HK-2 (cell line): ENCODE results near the gene PEDS1.
"Not testable (repeated sequence)": the region's sequence is repeated elsewhere in the genome, so short reads cannot be mapped to it uniquely, and the experiment has no call there.

Source experiments
- DNase-seq: peaks from one replicate; pipeline ENCODE4 v3.0.0-alpha.2; 2018; ENCODE audit not compliant: unreplicated experiment

The PEDS1 gene

DNA sequence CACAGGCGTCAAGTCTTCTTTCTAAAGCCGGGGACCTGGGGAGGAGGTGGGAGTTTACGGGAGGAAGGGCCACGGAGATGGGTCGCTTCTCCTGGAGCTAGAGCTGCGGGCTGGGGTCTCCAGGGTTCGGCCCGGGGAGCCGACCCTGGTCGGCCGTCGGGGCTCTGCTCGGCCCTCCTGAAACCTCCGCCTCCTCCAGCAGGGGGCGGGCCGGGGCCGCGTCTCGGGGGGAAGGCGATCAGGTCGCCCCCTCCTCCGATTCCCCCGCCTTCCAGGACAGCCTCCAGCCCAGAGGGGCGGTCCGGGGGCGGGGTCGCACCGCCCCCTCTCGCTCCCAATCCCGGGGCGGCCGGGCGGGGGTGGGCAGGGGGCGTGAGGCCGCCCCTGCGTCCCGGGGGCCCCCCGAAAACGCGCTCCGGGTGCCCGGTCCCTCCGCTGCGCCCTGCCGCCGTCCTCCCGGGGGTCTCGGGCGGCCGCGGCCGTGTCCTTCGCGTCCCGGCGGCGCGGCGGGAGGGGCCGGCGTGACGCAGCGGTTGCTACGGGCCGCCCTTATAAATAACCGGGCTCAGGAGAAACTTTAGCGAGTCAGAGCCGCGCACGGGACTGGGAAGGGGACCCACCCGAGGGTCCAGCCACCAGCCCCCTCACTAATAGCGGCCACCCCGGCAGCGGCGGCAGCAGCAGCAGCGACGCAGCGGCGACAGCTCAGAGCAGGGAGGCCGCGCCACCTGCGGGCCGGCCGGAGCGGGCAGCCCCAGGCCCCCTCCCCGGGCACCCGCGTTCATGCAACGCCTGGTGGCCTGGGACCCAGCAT is 36.9 kb upstream of the PEDS1 start, which contains the start of gene CEBPB:
CEBPB (plus strand) TSS at position 580 of the 814 bp plus-strand sequence; CDS start at position 784, 204 bp downstream.
- DNase-seq, result peak; percentile 92

DNA sequence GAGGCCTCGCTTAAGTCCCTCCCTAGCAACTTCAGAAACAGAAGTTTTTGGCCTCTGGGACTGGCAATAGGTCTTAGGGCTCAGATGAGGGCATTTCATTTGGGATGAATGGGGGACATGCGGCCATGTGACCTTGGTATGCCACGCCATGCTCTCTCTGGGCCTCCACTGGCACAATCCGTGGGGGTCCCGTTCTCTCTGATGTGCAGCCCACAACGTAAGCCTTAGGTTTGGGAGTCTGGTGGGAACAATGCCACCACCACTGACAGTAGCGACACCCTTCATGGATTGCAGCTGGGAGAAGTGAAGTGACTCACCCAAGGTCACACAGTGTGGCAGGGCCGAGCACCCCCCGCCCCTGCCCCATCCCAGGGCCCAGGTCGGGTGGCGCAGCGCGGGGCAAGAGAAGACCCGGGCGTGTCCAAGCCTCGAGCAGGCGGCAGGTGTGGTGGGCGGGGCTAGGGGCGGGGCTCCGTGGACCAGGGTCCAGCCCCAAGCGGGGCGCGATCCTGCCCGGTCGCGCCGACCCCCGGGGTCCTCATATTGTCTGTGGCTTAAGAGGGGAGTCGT is 36.2 kb upstream of the PEDS1 start:
- DNase-seq, result peak; percentile 10

DNA sequence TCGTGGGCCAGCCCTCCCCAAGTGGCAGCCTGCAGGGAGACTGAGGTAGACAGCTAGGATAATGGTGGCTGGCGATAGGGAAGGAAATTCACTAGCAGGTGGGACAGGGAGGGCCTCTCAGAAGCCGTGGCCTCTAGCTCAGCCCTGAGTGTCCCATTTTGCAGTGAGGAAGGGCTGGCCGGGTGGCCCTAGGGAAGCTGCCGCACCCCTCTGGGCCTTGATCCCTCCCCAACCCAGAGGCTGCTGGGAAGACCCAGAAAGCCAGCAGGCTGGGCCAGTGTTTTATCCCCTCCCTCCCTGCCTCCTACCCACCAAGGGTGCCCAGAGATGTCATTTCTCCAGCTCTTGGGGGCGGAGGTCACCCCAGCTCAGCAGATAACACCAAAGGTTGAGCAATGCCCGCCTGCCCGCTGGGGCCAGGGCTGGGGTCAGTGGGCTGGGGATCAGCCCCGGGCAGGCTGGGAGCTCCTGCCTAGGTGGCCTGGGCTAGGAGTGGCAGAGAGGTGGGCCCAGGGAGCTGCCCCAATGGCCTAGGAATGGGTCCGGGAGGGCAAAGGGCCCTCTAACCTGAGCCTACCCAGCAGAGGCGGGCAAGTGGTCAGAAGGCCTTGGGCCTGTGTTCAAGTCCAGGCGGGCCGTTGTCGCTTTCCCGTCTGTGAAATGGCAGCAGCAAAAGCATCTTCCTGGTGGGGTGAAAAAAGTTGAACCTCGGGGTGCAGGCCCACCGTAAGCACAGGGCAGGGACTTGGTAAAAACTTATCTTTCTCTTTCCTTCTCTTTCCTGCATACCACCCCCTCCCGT is 35.6 kb upstream of the PEDS1 start:
- DNase-seq, result no peak

DNA sequence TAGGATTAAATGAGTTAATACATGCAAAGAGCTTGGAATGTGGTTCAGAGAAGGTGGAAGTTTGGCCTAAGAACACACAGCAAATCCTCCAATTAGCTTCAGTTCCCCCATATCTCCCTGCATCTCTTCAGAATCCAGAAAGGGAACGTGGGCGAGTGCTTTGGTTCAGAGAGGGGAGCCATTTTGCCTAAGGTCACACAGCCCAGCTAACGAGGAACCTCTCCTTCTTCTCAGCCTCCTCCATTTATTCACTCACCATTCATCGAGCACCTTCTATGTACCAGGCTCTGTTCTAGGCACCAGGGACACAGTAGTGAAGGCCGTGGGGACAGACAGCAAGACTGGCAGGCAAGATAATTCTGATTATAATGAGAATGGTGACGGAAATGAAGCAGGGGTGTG is 34.8 kb upstream of the PEDS1 start:
- no peak for DNase-seq

DNA sequence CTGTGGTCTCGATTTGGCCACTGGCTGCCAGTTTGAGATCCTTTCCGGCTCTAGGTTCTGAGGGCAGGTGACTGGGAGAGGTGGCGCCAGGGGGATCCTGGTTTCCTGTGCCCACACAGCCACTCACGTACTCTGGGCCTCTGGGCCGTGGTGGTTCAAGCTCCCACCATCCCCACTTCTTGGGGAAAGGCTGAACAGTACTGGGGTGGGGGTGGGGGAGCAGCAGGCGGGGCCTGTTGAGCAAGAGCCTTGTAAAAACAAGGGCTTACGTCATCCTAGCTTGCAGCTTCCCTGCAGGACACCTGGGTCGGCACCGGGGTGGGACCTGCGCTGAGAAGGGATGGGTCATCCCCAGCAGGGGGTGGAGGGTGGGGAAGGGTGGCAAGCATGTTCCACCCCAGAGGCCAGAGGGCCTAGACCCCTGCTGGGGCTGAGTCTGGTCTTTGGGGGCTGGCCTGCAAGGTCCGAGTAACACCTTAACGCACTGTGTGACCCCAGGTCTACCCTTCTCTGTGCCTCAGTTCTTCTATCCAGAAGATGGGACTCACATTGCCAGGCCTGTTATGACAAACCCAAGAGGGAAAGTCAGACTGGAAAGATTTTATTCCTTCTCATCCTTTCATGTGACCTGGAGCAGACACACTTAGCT is 34.0 kb upstream of the PEDS1 start:
- peak; percentile 36 for DNase-seq

DNA sequence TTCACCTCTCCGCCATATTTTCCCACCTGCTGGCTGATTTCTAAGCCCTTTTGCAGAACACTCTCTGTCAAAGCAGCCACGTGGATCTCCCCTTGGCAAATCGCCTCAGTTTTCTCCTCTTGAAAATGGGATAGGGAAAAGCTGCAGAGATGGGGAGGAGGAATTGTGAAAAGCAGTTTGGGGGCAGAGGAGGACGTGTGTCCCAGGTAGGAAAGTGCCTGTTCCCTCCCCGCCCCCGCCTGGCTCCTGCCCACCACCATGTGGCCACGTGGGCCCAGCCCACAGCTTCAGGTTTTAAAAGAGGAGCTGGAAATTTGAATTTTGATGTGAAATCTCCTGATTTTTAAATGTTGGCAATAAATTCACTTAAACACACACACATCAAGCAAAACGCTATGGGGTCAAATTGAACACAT is 33.5 kb upstream of the PEDS1 start:
- DNase-seq, result no peak

DNA sequence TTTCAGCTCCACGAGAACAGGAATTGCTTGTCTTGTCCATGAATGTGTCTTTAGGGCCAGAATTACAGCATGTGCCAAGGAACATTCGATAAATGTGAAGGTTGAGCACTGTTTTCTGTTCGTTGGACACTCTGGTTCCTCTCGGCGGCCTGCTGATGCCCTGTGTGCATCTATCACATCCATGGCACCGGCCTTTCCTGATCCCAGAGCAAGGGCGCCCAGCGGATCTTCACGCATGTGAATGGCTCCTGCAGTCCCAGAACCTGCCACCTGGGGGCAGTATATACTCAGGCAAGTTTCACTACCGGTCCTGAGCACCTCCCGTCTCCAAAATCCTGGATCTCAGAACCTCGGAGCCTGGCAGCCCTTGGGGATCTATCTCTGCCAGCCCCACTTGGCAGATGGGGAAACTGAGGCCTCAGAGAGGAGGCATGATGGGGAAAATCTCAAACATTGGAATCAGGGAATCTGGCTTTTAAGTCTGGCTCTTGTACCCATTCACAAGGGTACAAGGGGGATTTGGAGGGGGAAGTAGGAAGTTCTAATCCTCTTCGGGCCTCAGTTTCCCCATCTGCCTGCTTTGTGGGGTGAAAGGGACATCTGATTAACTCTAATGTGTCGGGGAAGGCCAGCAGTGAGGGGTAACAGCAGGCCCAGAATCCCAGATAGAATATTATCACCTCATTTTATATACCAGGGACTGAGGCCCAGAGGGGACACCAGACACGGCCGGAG is 32.8 kb upstream of the PEDS1 start:
- DNase-seq, result peak; percentile 98

DNA sequence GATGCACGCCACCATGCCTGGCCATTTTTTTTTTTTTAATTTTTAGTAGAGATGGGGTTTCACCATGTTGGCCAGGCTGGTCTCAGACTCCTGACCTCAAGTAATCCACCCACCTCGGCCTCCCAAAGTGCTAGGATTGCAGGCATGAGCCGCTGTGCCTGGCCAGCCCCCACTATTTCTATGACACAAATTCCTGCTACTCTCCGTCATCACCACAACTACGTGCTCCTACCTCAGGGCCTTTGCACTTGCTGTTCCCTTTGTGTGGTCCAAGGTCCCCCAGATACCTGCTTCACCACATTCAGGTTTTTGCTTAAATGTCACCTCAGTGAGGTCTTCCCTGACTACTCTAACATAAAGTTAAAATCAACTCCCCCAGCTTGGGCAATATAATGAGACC is 31.9 kb upstream of the PEDS1 start:
- no peak for DNase-seq

DNA sequence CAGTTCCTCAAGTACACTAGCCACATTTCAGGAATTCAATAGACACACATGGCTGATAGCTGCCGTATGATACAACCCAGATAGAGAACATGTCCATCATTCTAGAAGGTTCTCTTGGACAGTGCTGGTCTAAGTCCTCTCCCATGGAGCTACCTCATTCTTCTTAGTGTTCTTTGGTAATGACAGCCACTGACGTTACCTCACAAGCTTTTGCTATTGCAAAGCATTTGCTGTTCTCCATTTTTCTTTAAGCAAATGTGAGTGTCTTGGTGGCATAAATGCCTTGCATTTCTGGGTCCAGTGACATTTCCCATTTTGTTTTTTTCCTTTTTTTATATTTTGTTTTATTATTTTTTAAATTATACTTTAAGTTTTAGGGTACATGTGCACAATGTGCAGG is 28.8 kb upstream of the PEDS1 start:
- no peak for DNase-seq

DNA sequence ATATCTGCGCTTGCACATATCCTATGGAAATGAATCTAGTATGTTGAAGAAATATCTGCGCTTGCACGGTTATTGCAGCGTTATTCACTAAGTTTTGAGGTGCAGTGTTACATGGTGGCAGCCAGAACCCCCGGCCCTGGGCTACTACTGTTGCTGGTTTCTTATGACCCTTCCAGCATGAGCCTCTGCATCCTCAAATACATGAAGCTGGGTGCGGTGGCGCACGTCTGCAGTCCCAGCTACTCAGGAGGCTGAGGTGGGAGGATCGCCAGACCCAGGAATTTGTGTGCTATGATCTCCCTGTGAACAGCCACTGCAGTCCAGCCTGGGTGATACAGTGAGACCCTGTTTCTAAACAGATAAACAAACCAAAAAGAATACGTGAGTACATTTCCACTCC is 27.8 kb upstream of the PEDS1 start:
- DNase-seq, result no peak

DNA sequence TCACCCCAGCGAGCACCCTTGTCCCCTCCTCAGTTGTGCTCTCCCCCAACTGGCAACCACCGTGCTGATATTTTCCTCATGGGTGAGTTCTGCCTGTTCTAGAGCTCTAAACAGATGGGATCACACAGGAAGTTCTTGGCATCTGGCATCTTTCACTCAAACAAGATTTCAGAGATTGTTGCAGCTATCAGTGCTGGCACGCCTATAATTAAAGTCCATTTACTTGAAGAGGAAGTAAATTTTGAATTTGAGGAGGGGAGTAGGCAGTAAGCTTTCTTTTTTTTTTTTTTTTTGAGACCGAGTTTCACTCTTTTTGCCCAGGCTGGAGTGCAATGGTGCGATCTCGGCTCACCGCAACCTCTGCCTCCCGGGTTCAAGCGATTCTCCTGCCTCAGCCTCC is 25.1 kb upstream of the PEDS1 start:
- DNase-seq, result not testable (repeated sequence)

DNA sequence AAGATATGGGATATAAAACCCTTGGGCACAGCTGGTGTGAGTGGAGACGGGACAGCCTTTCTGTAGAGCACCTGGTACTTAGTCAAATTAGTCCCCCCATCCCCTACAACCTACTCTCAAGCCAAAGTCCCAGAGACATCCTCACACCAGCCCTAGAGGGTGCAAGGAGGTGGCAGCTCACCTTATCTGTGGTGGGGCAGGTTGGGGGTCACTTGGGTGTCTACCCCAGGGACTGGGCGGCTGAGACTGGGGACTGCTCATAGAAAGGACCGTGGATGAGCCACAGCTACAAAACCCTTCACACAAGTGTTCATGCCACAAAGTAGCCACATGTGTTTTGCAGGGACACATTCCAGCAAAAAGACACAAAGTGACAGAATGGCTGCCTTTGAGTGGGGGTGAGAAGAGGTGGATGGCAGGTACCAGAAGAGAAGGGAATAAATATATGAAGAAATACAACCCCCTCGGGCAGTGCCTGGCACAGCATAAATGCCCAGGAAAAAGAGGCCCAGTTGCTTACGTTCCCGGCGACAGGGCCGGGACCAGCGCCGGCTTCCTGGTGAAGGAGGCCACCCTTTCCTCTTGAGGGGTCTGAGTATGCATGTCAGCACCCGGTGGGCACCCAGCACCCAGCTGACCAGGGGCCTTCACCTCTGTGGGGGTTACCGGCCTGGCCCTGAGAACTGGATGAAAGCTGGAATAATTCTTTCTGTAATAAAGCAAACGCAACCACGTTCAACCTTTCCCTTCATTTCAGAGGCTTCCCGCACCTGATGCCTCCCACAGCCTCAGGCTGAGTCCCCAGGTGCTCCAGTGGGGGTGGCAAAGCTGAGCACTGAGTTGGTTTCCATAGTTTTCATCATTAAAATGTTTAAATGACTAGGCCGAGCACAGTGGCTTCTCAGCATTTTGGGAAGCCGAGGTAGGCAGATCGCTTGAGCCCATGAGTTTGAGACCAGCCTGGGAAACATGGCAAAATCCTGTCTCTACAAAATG is 22.7 kb upstream of the PEDS1 start:
- no peak for DNase-seq

DNA sequence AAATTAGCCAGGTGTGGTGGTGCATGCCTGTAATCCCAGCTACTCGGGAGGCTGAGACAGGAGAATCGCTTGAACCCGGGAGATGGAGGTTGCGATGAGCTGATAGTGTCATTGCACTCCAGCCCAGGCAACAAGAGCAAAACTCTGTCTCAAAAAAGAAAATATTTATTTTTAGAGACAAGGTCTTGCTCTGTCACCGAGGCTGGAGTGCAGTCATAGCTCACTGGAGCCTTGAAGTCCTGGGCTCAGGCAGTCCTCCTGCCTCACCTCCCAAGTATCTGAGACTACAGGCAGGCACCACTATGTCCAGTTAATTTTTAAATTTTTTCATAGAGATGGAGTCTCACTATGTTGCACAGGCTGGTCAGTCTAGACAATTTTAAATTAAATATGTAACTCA is 20.9 kb upstream of the PEDS1 start:
- no peak for DNase-seq

DNA sequence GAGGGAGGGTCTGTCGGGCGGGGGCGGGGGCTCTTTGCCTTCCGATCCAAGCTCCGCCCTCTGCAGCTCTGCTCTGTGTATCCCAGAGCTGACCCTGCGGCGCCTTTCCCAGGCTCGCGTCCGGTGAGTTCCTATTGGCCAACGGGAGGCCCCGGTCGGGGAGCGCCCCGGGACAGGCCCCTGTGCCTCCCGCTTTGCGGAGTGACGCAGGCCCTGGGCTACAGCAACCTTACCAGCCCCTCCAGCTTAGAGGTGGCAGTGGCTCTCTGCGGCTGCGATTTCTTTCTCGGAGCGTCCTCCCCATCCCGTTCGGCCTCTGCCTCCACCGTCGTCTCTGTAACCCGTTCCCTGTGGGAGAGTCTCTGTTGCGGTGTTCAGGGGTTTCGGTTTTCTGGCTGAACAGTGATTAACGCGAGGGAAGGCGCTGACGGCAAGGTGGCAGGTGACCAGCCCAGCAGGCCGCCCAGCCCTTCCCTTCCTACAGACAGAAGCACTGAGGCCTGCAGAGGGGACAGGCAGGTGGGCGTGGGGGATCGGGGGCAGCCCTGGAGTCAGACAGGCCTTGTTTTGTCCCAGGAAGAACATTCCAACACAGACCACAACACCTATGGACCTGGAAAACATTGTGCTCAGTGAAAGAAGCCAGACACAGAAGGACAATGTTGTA is 19.0 kb upstream of the PEDS1 start:
- peak; percentile 93 for DNase-seq

DNA sequence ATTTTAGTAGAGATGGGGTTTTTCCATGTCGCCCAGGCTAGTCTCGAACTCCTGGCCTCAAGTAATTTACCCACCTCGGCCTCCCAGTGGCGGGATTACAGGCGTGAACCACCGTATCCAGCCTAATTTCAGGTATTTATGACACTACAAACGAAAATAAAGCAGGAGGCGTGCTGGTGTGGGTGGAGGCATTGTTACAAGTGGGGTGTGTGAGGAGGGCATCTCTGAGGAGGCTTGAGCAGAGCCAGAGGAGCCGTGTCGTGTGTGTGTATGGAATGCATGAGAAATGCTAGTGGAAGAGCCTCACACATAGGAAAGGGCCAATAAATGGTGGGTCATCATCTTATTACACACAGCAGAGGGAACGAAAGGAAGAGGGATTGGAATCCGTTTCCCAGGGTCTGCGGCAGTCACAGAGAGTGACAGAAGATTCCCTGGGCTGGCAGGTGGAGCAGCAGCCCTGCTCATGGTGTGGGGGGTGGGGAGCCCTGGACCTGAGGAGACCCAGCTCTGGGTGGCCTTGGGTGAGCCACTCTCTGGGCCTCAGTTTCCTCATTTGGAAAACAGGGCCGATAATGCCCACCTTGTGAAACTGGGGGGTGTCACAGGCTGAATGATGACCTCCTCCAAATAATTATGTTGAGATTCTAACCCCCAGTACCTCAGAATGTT is 17.2 kb upstream of the PEDS1 start:
- DNase-seq, result no peak

DNA sequence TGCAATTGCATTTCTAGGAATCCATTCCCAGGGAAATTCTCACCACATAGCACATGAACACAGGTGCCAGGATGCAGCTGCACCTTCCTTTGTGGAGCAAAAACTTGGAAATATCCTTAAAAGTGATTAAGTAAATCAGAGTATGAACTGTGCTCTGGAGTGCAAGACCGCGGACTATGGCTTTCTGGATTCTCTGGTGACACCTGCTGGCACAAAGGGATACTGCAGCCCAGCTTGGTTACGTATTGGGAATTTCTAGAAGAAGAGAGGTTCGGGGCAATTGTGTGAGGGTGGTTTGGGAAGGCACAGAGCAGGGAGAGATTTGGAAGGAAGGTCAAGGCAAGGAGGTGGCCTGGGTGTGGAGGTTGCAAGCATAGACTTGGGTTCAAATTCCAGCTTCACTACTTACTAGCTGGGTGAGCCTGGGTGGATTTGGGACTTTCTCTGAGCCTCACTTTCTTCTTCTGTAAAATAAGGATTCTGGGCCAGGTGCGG is 15.9 kb upstream of the PEDS1 start:
- DNase-seq, result peak; percentile 87

DNA sequence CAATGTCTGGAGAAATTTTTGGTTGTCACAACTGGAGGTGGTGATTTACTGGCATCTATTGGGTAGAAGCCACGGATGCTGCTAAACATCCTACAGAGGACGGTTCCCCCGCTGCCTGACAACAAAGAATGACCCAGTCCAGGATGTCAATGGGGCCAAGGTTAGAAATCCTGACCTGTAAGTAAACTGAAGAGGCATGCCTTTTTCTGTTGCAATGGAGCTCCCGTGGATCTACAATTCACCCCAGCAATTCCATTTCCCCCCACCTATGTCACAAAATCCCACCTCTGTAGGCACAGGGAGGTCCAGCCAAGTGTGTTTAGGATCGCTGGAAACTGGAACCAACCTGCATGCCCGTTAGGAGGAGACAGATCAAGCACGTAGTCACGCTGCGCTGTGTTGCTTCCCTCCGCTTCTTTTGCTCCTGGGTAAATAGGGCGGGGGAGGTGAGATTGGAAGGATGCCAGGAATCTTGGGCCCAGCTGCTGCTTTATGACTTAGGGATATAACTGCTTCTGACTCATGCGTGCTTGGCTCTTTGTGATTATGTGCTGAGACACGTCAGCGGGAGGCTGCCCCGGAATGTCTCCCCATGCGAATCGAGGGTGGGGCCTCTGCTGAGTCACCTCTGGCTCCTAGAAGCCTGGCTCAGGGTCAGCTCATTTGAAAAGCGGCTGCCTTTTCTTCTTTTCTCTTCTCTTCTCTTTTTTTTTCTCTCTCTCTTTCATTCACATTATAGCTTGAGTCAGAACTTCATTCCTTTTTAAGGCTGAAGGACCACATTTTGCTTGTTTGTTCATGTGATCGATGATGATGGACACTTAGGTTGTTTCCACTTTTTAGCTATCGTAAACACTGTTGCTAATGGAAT is 12.4 kb upstream of the PEDS1 start:
- peak; percentile 99 for DNase-seq
